ENCODE results near the gene MTCL3.

MTCL3 gene

DNA sequence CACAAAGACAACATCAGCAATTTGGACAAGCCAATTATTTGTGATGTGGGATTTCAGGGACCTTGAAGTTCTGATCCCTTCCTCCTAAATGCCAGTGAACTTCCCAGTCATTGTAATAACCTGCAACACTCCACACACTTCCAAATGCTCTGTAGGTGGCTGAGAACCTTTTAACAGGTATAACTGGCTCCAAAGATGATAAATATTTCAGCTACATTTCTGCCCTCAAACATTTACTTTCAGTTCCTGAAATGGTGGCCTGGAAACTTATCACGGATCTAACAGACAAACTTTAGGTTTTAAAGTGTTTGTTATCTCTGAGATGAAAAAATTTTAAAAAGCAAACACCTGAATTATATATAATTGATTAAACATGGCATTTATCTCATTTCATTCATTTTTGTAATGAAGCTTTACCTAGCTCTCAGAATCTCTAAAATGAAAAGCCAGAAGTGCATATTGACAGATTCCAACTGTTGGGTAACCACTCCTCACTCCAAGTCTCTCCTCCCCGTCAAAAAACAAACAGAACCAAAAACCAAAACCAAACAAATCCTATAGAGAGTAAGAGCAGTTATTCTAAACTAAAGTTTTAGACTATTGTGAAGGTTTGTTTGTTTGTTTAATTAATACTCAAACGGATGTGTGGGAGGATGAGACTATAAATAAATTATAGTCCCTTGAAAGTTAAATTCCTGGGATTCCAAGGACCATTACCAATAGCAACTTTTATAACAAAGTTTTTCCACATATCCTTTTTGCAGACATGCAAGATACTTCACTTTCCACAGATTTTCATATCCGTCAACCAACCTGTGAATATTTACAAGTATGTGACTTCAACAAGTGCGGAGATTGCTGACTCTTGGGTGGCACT is 47.5 kb downstream of the MTCL3 start:
- TF ChIP-seq, protein P1, sequence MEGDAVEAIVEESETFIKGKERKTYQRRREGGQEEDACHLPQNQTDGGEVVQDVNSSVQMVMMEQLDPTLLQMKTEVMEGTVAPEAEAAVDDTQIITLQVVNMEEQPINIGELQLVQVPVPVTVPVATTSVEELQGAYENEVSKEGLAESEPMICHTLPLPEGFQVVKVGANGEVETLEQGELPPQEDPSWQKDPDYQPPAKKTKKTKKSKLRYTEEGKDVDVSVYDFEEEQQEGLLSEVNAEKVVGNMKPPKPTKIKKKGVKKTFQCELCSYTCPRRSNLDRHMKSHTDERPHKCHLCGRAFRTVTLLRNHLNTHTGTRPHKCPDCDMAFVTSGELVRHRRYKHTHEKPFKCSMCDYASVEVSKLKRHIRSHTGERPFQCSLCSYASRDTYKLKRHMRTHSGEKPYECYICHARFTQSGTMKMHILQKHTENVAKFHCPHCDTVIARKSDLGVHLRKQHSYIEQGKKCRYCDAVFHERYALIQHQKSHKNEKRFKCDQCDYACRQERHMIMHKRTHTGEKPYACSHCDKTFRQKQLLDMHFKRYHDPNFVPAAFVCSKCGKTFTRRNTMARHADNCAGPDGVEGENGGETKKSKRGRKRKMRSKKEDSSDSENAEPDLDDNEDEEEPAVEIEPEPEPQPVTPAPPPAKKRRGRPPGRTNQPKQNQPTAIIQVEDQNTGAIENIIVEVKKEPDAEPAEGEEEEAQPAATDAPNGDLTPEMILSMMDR (IDR thresholded peaks at IDR 0.05): no peak
- TF ChIP-seq POLR2A (IDR thresholded peaks at IDR 0.05) (no peak), POLR2AphosphoS5 (IDR thresholded peaks at IDR 0.05) (no peak), EP300 (IDR thresholded peaks at IDR 0.05) (no peak)
- no peaks in the 10 kb centered on the region for H3K36me3 ChIP-seq
- 73% methylated on average over 5 of the region's 5 CpGs for WGBS
- no peaks in the 10 kb centered on the region for H3K27me3 ChIP-seq
- no peak overlapping the region for H3K27ac ChIP-seq
- no peak overlapping the region for H3K4me3 ChIP-seq
- no peaks in the 10 kb centered on the region for H3K9me3 ChIP-seq
- DNase-seq (ENCODE audit: low spot score in 2 of 2): no peak
- no peaks in the 10 kb centered on the region for H3K4me1 ChIP-seq

DNA sequence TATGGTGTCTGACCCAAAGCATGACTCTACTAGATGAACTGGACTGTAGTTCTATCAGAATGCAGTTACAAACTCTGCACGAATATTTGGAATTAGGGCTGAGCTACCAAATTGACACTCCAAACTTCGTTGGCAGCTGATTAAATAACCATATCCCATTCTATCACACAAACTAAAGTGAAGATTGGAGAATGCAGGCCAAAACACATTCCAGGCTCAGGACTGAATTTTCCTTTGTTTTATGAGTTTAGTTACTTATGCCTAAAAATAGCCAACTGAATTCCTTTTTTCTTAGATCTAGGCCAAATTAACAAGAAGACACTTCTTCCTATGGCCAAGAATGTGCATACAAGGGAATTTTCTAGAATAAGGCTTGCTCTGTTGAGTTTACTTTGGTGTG is 50.2 kb downstream of the MTCL3 start:
- WGBS: 68% methylated on average over 2 of the region's 2 CpGs
- H3K27ac ChIP-seq: no peak overlapping the region
- no peak overlapping the region for H3K4me3 ChIP-seq
- TF ChIP-seq EP300 (IDR thresholded peaks at IDR 0.05): no peak
- no peak for TF ChIP-seq POLR2A (IDR thresholded peaks at IDR 0.05)
- TF ChIP-seq, protein P1 (IDR thresholded peaks at IDR 0.05): no peak
- TF ChIP-seq POLR2AphosphoS5 (IDR thresholded peaks at IDR 0.05): no peak
- no peak for DNase-seq (ENCODE audit: low spot score in 2 of 2)
- no peaks in the 10 kb centered on the region for H3K36me3 ChIP-seq
- no peaks in the 10 kb centered on the region for H3K9me3 ChIP-seq
- H3K27me3 ChIP-seq: no peaks in the 10 kb centered on the region
- no peaks in the 10 kb centered on the region for H3K4me1 ChIP-seq

DNA sequence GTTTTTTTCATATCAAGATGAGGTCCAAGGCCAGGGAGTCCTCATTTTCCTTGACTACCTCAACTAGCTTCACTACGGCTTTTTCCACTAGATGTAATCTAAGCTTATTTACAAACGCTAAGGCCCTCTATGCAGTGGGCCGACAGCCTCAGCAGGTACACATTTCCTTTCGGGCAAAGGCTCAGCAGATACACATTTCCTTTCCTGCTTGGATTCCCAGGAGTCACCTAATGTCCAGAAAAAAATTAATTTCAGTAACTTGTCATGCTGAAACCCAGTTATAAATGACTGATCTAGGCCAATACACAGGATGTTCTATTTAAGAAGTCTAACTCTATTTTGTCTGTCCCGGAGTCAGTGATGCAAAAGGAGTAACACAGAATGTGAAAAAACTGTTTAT is 52.7 kb downstream of the MTCL3 start:
- WGBS: 90% methylated on average over 5 of the region's 5 CpGs
- no peaks in the 10 kb centered on the region for H3K27me3 ChIP-seq
- no peaks in the 10 kb centered on the region for H3K4me1 ChIP-seq
- H3K27ac ChIP-seq: no peak overlapping the region
- H3K9me3 ChIP-seq: no peaks in the 10 kb centered on the region
- no peak for TF ChIP-seq EP300 (IDR thresholded peaks at IDR 0.05)
- no peak for TF ChIP-seq POLR2A (IDR thresholded peaks at IDR 0.05)
- TF ChIP-seq, protein P1 (IDR thresholded peaks at IDR 0.05): no peak
- no peak for TF ChIP-seq POLR2AphosphoS5 (IDR thresholded peaks at IDR 0.05)
- no peaks in the 10 kb centered on the region for H3K36me3 ChIP-seq
- H3K4me3 ChIP-seq: no peak overlapping the region
- no peak for DNase-seq (ENCODE audit: low spot score in 2 of 2)

GRCh38 chr6:127464881-127465459 is 54.2 kb downstream of the MTCL3 start:
- peak; percentile 81 to 83 for DNase-seq (ENCODE audit: low spot score in 2 of 2)

More at GRCh38 chr6:127464881-127465459, 54.2 kb downstream of the MTCL3 start:
- no peak for TF ChIP-seq POLR2AphosphoS5 (IDR thresholded peaks at IDR 0.05)
- TF ChIP-seq, protein P1 (IDR thresholded peaks at IDR 0.05): peak; percentile 46 to 80
- Histone ChIP-seq H3K4me1 (no peaks in the 10 kb centered on the region), H3K36me3 (no peaks in the 10 kb centered on the region), H3K9me3 (no peaks in the 10 kb centered on the region), H3K27ac (no peak overlapping the region), H3K4me3 (no peak overlapping the region), H3K27me3 (no peaks in the 10 kb centered on the region)
- WGBS: 33% methylated on average over 3 of the region's 3 CpGs

All from suprapubic skin (tissue), 4 donors.